Measurements from ENCODE around the gene NDEL1. TPM values are rescaled to one million over a fixed set of nuclear protein-coding genes. Genes with fewer than 3 reads are reported as not detected.

NDEL1 gene
- total and polyA plus RNA-seq, 9 of the 15 experiments (the other 6 are each of a cell fraction or from before 2014, with no cell fraction given) = 0.86 to 30.5 (median 22.7) TPM

DNA sequence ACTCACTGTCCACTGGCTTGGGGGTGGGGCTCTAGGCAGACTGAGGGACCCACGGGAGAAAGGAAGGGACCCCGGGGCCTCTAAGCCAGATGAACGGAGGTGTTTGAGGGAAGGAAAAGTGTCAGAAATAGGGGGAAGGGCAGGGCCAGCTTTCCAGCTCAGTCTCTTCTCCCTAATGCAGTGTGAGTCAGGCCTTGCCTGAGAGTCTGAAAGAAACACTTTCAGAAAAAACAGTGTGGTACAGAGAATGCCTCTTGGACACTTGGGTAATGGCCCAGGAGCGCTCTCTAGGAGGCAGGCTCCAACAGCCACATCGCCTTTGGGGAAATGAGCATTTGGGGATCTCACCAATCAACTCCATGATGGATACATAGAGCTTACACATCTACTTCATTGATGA, 46.9 kb downstream of the NDEL1 start:
- H4K20me1 ChIP-seq (replicated peaks; ENCODE audit: control insufficient read depth, insufficient read depth, low read length) = no peaks in the 10 kb centered on the region
- FAIRE-seq (no peak), DNase-seq (ENCODE audit: extremely low read depth in 1 of 4, low spot score in 3 of 4) (no peak), ATAC-seq (no peak)
- BruUV-seq (replicated peaks) = no TSS peak
- H3K4me1 ChIP-seq (replicated peaks in 1 of 2; ENCODE audit: control insufficient read depth in 2 of 2, insufficient read depth in 2 of 2, low read length in 2 of 2) = no peaks in the 10 kb centered on the region
- H3K4me2 ChIP-seq (ENCODE audit: insufficient read depth, low read length) = no peak overlapping the region
- peaks cover 96% of the 10 kb centered on the region for H3K36me3 ChIP-seq (ENCODE audit: control insufficient read depth, insufficient read depth, low read length)
- no peak for TF ChIP-seq NBN (IDR thresholded peaks at IDR 0.05; ENCODE audit: low read depth)
- no peak for TF ChIP-seq ZFP30 (CRISPR knock-in tag; IDR thresholded peaks at IDR 0.05; ENCODE audit: borderline replicate concordance)
- TF ChIP-seq NR4A1 (CRISPR knock-in tag; IDR thresholded peaks at IDR 0.05) = no peak
- TF ChIP-seq NR4A1 (tag; IDR thresholded peaks at IDR 0.05) = no peak
- no peak for TF ChIP-seq EWSR1 (IDR thresholded peaks at IDR 0.05; ENCODE audit: borderline replicate concordance, low read depth, partially characterized antibody)
- TF ChIP-seq ZNF23 (CRISPR knock-in tag; IDR thresholded peaks at IDR 0.05) = no peak
- no peak for TF ChIP-seq SLC30A9 (CRISPR knock-in tag; IDR thresholded peaks at IDR 0.05)
- no peak for TF ChIP-seq RBM17 (IDR thresholded peaks at IDR 0.05; ENCODE audit: borderline replicate concordance, low read depth, low read length)
- no peak for TF ChIP-seq DACH1 (IDR thresholded peaks at IDR 0.05; ENCODE audit: partially characterized antibody)
- no peak for TF ChIP-seq RCOR1 (IDR thresholded peaks at IDR 0.05; ENCODE audit: borderline replicate concordance in 1 of 2, low read depth in 2 of 2, low read length in 2 of 2)
- no peak for TF ChIP-seq ZNF41 (CRISPR knock-in tag; conservative IDR thresholded peaks at IDR 0.05)
- no peak for TF ChIP-seq ETV5 (CRISPR knock-in tag; IDR thresholded peaks at IDR 0.05; ENCODE audit: low read depth)
- no peak for TF ChIP-seq ZNF655 (CRISPR knock-in tag; IDR thresholded peaks at IDR 0.05)
- TF ChIP-seq PHF20 (IDR thresholded peaks at IDR 0.05; ENCODE audit: partially characterized antibody) = no peak
- TF ChIP-seq ZNF696 (CRISPR knock-in tag; conservative IDR thresholded peaks at IDR 0.05) = no peak
- no peak for TF ChIP-seq ZFP1 (CRISPR knock-in tag; IDR thresholded peaks at IDR 0.05)
- TF ChIP-seq NKRF (IDR thresholded peaks at IDR 0.05; ENCODE audit: borderline replicate concordance) = no peak
- intact Hi-C loops (cut with micrococcal nuclease) = no loop called here
- no peak overlapping the region for H3K4me3 ChIP-seq
- no peak overlapping the region for H3K27ac ChIP-seq (ENCODE audit: extremely low read depth, low read depth, low read length)
- H2AFZ ChIP-seq (ENCODE audit: low read depth, low read length) = no peak overlapping the region
- POLR2A ChIA-PET = interaction anchor here (0.7 to 1.2 kb wide), 3 partner anchors 11 to 1179 kb away, joined by 3 to 5 read pairs (median 3); no protein-coding TSS in a partner anchor
- no peak overlapping the region for H3K9ac ChIP-seq (ENCODE audit: insufficient read depth in 1 of 2, low read depth in 2 of 2, low read length in 2 of 2)
- CTCF ChIA-PET (ENCODE audit: low intra/inter-chr PET ratio) = no interaction called here
- no peaks in the 10 kb centered on the region for H3K27me3 ChIP-seq (ENCODE audit: control insufficient read depth in 2 of 2, insufficient read depth in 2 of 2, low read length in 2 of 2)
- peaks cover 9% of the 10 kb centered on the region for H3K9me3 ChIP-seq (replicated peaks; ENCODE audit: control insufficient read depth, insufficient read depth, low read depth, low read length)
- no peaks in the 10 kb centered on the region for H3K79me2 ChIP-seq (ENCODE audit: control insufficient read depth, insufficient read depth, low read length)
- in situ Hi-C loops (cut with MboI) = no loop called here
- 86% methylated on average over 5 of the region's 5 CpGs for WGBS (ENCODE audit: insufficient coverage, low coverage, missing lambda C conversion rate)
- H3K9me1 ChIP-seq (ENCODE audit: control insufficient read depth, insufficient read depth, low read length) = no peaks in the 10 kb centered on the region

All from K562 (cell line).